Right cardiac atrium (tissue), 5 donors: ENCODE results near the gene CALY. TPM values are rescaled to one million over a fixed set of nuclear protein-coding genes. Genes with fewer than 3 reads are reported as not detected.

Experiments used
- ATAC-seq, 2 donors: fragments of 200-7000 bp; cut with Tn5 transposase; one replicate each; pipeline versions ENCODE4 v1.8.0 to v1.9.1; 2020; ENCODE audit warnings: moderate library complexity in 2 of 2, mild to moderate bottlenecking in 1 of 2
- DNase-seq, 3 donors: peaks; one replicate each; pipeline ENCODE4 v3.0.0-alpha.2; 2020
- H3K27ac ChIP-seq: one replicate; pipeline ENCODE4 v1.5.1; 2013; ENCODE audit warnings: mild to moderate bottlenecking, low read length, control low read depth, moderate library complexity
- H3K27me3 ChIP-seq: one replicate; pipeline ENCODE4 v1.6.1; 2013; ENCODE audit not compliant: control insufficient read depth, insufficient read depth
- H3K4me1 ChIP-seq: one replicate; pipeline ENCODE4 v1.6.1; 2013; ENCODE audit warnings: low read length; ENCODE audit not compliant: control insufficient read depth, insufficient read depth
- H3K4me3 ChIP-seq: one replicate; pipeline ENCODE4 v1.5.1; 2013; ENCODE audit warnings: low read length, control low read depth
- H3K9me3 ChIP-seq: one replicate; pipeline ENCODE4 v1.6.1; 2013; ENCODE audit warnings: low read length; ENCODE audit not compliant: control insufficient read depth
- WGBS: extraction: QIAGEN DNeasy Blood & Tissue Kit; methylation state at CpG from one replicate; pipeline ENCODE4 v1.1.7; 2013; 5-methylcytosine and 5-hydroxymethylcytosine counted together
- intact Hi-C, 4 donors: fragments of 100-400 bp; cut with DNase I; formaldehyde crosslinking; loops; one replicate each; pipeline versions ENCODE4 v1.11.0 to v1.14.0; 2022 to 2023
- polyA plus RNA-seq: library from polyadenylated mRNA; stranded (reverse); fragments of 200-250 nt; gene quantifications from one replicate; pipeline ENCODE4 v1.2.3, GENCODE V29; 2013
- total RNA-seq, 4 donors: library from RNA; stranded (reverse); fragmentation: NEBNext Ultra II Directional; extraction: Animal tissue kit (Norgen Biotek cat#: 25700); gene quantifications; one replicate each; pipeline ENCODE4 v1.2.1, GENCODE V29; 2021
- donor health status: healthy with polysubstance abuse.
- donor health status: DM: no; HTN: yes; CAD: no.
- donor health status: DM: no; HTN: no; CAD: no.
- donor health status: DM: no; HTN: yes; CAD: no; lungs with severe emphysema.
- donor health status: DM: yes; HTN: yes; CAD: no.

The CALY gene
- total and polyA plus RNA-seq, 5 donors, result 0.18 TPM; not detected in 4

- Histone ChIP-seq H3K27ac (peak within 1 kb of the TSS; percentile 36), H3K4me3 (peak within 1 kb of the TSS; percentile 62), H3K27me3 (no peaks in the 10 kb centered on the region), H3K9me3 (no peaks in the 10 kb centered on the region), H3K4me1 (no peaks in the 10 kb centered on the region)
- DNase-seq (peak; percentile 70 to 89 (median 86)), ATAC-seq (peak; percentile 82 to 86)
- WGBS, result 2% methylated on average over 83 of the region's 83 CpGs
- intact Hi-C loops, result no loop called here
These were observed 20.8 kb upstream of the CALY start, which contains the start of gene FUOM for GRCh38 chr10:133357285-133358161. FUOM (minus strand) TSS chr10:133358019; CDS start chr10:133358007, 12 bp downstream.

- Histone ChIP-seq H3K9me3 (no peaks in the 10 kb centered on the region), H3K27ac (no peak overlapping the region), H3K27me3 (no peaks in the 10 kb centered on the region), H3K4me3 (peak overlapping the region; percentile 62), H3K4me1 (no peaks in the 10 kb centered on the region)
- no peak for ATAC-seq
- peak in 1 of 3 donors; percentile 59 for DNase-seq
- intact Hi-C loops, result no loop called here
- whole genome bisulfite sequencing, result 51% methylated on average over 27 of the region's 27 CpGs
These were observed 20.0 kb upstream of the CALY start for GRCh38 chr10:133356549-133357284.

- Histone ChIP-seq H3K27ac (no peak overlapping the region), H3K27me3 (no peaks in the 10 kb centered on the region), H3K4me1 (no peaks in the 10 kb centered on the region), H3K9me3 (no peaks in the 10 kb centered on the region), H3K4me3 (no peak overlapping the region)
- ATAC-seq (no peak), DNase-seq (peak in 2 of 3 donors; percentile 40)
- WGBS, result 93% methylated on average over 3 of the region's 3 CpGs
- intact Hi-C loops, result no loop called here
These were observed 19.3 kb upstream of the CALY start for GRCh38 chr10:133355991-133356390.

- no peaks in the 10 kb centered on the region for H3K4me1 ChIP-seq
- no peaks in the 10 kb centered on the region for H3K27me3 ChIP-seq
- ATAC-seq (no peak), DNase-seq (peak in 2 of 3 donors; percentile 40)
- 95% methylated on average over 6 of the region's 6 CpGs for WGBS
- intact Hi-C loops, result no loop called here
- H3K27ac ChIP-seq, result no peak overlapping the region
- no peaks in the 10 kb centered on the region for H3K9me3 ChIP-seq
- no peak overlapping the region for H3K4me3 ChIP-seq
These were observed 18.6 kb upstream of the CALY start for GRCh38 chr10:133355266-133355665.

DNA sequence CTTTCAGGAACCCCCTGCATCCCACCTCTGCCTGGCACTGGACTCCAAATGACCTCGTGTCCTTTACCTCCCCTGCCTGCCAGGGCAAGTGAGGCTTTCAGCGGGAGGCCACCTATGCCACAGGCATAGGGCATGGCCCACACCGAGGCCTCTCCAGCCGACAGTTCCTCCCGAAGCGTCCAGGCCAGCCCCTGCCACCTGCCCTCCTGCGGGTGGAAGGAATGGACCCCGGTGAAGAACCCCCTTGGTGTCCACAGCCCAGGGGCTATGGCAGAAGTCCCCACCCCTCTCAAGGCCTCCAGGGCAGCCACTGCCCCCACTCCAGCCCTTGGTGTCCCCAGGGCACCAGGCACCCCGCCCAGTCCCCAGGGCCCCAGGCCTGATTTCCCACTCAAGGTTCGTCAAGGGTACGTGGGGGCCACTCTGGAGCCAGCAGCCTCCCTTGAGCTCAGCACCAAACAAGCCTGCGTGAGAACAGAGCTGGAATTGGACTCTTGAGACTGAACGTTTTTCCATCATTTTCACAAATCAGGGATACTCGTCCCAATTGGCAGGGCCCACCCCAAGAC, 18.1 kb upstream of the CALY start:
- no peak overlapping the region for H3K27ac ChIP-seq
- no peaks in the 10 kb centered on the region for H3K4me1 ChIP-seq
- intact Hi-C loops, result no loop called here
- WGBS, result 92% methylated on average over 14 of the region's 14 CpGs
- DNase-seq (peak in 2 of 3 donors; percentile 41 to 43), ATAC-seq (no peak)
- H3K27me3 ChIP-seq, result no peaks in the 10 kb centered on the region
- H3K9me3 ChIP-seq, result no peaks in the 10 kb centered on the region
- no peak overlapping the region for H3K4me3 ChIP-seq

- WGBS, result 83% methylated on average over 16 of the region's 16 CpGs
- DNase-seq (peak in 1 of 3 donors; percentile 44), ATAC-seq (no peak)
- Histone ChIP-seq H3K27me3 (no peaks in the 10 kb centered on the region), H3K27ac (no peak overlapping the region), H3K4me1 (no peaks in the 10 kb centered on the region), H3K4me3 (no peak overlapping the region), H3K9me3 (no peaks in the 10 kb centered on the region)
- intact Hi-C loops, result no loop called here
These were observed 17.4 kb upstream of the CALY start for GRCh38 chr10:133353988-133354605.

DNA sequence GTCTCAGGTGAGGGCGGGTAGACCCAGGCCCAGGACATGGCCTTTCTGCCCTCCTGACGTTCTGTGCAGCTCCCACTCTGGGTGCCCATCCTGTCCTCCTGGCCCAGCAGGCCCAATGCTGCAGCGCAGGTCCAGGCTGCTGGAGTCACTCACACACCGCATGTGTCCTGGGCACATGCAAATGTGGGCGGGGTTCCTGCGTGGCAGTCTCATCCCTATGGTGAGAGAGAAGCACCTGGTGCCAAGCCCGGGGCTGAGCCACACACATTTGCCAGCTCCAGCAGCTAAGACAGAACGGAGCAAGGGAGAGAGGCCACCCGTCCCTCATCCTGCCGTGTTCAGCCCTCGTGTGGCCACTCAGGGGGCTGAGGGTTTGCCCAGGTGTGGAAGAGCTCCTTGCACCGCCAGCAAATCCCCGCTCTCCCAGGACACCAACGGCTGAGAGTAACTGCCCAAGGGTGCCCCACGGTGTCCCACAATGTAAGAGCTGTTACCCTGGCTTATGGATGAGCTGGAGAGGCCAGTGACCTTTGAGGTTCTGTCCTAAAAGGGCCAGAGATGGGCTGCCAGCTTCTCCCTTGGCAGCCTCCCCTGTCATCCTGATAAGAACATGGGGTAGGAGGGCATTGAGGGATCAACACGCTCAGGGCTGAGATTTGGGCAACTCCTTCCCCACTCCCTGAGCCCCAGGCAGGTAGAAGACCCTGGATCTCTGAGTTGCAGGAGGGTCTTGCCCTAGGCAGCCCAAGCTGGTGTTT, 16.7 kb upstream of the CALY start:
- WGBS, result 74% methylated on average over 16 of the region's 16 CpGs
- Histone ChIP-seq H3K9me3 (no peaks in the 10 kb centered on the region), H3K4me1 (no peaks in the 10 kb centered on the region), H3K27ac (no peak overlapping the region), H3K27me3 (no peaks in the 10 kb centered on the region), H3K4me3 (no peak overlapping the region)
- intact Hi-C loops, result no loop called here
- DNase-seq (peak in 2 of 3 donors; percentile 46 to 49), ATAC-seq (no peak)

DNA sequence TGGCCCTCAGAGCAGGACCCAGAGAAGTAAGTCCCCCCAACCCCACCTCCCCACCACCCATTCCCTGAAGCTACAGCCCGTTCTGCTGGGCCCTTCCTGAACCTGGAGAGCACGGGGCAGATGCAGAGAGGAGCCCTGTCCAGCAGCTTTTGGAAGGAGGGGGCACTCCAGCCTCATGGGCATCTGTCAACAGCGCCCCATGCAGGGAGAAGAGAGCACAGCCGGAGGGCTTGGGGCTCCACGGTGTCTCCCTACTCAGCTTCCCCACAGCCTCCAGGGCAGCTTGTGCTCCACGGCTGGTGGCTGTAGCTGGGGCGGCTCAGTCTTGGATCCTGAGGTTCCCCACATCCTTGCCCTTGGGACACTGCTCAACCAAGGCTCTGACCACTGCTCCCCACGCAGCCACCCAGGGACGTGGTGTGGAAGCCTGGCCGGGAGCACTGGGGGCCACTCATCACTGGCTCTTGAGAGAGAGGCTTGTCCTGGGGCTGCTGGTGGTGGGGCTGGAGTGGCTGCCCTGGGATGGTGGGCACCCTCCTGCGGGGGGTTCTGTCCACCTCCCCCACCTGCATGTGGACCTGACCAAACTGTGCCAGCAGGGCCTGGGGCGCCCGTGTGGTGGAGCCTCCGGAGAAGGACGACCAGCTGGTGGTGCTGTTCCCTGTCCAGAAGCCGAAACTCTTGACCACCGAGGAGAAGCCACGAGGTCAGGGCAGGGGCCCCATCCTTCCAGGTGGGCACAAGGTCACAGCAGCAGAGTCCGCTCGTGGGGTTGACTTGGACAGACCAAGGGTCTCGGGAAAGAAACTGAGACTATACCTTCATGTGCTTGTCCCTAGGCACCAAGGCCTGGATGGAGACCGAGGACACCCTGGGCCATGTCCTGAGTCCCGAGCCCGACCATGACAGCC, 15.0 kb upstream of the CALY start:
- ATAC-seq (no peak), DNase-seq (peak in 2 of 3 donors; percentile 42 to 46)
- Histone ChIP-seq H3K27ac (no peak overlapping the region), H3K9me3 (no peaks in the 10 kb centered on the region), H3K4me3 (no peak overlapping the region), H3K27me3 (no peaks in the 10 kb centered on the region), H3K4me1 (no peaks in the 10 kb centered on the region)
- intact Hi-C loops, result no loop called here
- WGBS, result 61% methylated on average over 24 of the region's 24 CpGs

DNA sequence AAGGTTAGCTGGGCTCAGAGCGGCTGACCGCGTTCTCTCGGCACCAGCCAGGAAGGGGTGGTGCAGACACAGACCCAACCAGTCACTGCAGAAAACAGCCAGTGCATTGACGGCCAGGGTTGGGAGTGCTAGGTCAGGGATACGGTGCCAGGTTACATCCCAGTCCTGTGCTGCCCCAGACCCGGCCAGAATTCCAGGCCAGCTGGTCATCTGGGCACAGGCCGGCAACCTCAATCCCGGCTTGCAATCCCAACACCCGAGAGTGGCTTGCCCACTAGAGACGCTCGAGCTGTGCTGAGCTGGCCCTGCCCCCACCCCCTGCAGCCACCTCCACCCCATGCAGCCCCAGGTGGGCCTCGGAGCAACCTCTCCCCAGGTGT, 14.2 kb upstream of the CALY start:
- peak in 1 of 3 donors; percentile 56 for DNase-seq
- H3K4me3 ChIP-seq, result no peak overlapping the region
- H3K9me3 ChIP-seq, result no peaks in the 10 kb centered on the region
- H3K4me1 ChIP-seq, result no peaks in the 10 kb centered on the region
- no peaks in the 10 kb centered on the region for H3K27me3 ChIP-seq
- intact Hi-C loops, result no loop called here
- H3K27ac ChIP-seq, result no peak overlapping the region
- ATAC-seq, result peak in 1 of 2 donors; percentile 2
- 34% methylated on average over 13 of the region's 13 CpGs for WGBS
